ENCODE measurements around the gene THRB.

- TF ChIP-seq, protein P1, sequence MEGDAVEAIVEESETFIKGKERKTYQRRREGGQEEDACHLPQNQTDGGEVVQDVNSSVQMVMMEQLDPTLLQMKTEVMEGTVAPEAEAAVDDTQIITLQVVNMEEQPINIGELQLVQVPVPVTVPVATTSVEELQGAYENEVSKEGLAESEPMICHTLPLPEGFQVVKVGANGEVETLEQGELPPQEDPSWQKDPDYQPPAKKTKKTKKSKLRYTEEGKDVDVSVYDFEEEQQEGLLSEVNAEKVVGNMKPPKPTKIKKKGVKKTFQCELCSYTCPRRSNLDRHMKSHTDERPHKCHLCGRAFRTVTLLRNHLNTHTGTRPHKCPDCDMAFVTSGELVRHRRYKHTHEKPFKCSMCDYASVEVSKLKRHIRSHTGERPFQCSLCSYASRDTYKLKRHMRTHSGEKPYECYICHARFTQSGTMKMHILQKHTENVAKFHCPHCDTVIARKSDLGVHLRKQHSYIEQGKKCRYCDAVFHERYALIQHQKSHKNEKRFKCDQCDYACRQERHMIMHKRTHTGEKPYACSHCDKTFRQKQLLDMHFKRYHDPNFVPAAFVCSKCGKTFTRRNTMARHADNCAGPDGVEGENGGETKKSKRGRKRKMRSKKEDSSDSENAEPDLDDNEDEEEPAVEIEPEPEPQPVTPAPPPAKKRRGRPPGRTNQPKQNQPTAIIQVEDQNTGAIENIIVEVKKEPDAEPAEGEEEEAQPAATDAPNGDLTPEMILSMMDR (IDR thresholded peaks at IDR 0.05): no peak
- no peak for TF ChIP-seq POLR2A (IDR thresholded peaks at IDR 0.05)
- no peak for TF ChIP-seq EP300 (IDR thresholded peaks at IDR 0.05)
These were observed 141.6 kb downstream of the THRB start for GRCh38 chr3:24352893-24353553.
